GM18951 (cell line): Measurements from ENCODE around the gene ZNFX1.
"Not testable (repeated sequence)": the region's sequence is repeated elsewhere in the genome, so short reads cannot be mapped to it uniquely, and the experiment has no call there.

Source experiments
- POLR2A ChIP-seq: IDR thresholded peaks from 4 replicates; pipeline ENCODE4 v1.6.1; 2011; ENCODE audit warnings: mild to moderate bottlenecking; ENCODE audit not compliant: insufficient read length, insufficient read depth; ENCODE audit errors: extremely low read depth
- in situ Hi-C: fragments of 300-500 bp; cut with MboI; formaldehyde crosslinking; loops from one replicate; pipeline ENCODE4 v1.12.0; 2022; ENCODE audit warnings: low sequenced_read_pairs, mixed read lengths, inconsistent platforms; ENCODE audit not compliant: unreplicated experiment

ZNFX1 gene

GRCh38 chr20:49278036-49278817 is at the start of gene ZNFX1:
Gene ZNFX1 (minus strand): TSS chr20:49278057. CDS start chr20:49275839, 2,218 bp downstream.
- peak; percentile 100 for TF ChIP-seq POLR2A
- in situ Hi-C loops = no loop called here

- in situ Hi-C loops = loop anchor here (25.0 kb wide), 1 partner anchor 186 kb away; no protein-coding TSS in a partner anchor
- no peak for TF ChIP-seq POLR2A
Observed at GRCh38 chr20:49326026-49326425, 48.2 kb upstream of the ZNFX1 start.

GRCh38 chr20:49324306-49324705 is 46.4 kb upstream of the ZNFX1 start:
- in situ Hi-C loops = no loop called here
- no peak for TF ChIP-seq POLR2A

GRCh38 chr20:49323622-49324238 is 45.9 kb upstream of the ZNFX1 start:
- TF ChIP-seq POLR2A = no peak
- in situ Hi-C loops = no loop called here

GRCh38 chr20:49320460-49320859 is 42.6 kb upstream of the ZNFX1 start:
- in situ Hi-C loops = no loop called here
- TF ChIP-seq POLR2A = no peak

GRCh38 chr20:49319208-49319809 is 41.5 kb upstream of the ZNFX1 start:
- in situ Hi-C loops = no loop called here
- TF ChIP-seq POLR2A = no peak

GRCh38 chr20:49318430-49319207 is 40.8 kb upstream of the ZNFX1 start:
- no peak for TF ChIP-seq POLR2A
- in situ Hi-C loops = no loop called here

- TF ChIP-seq POLR2A = no peak
- in situ Hi-C loops = no loop called here
Observed at GRCh38 chr20:49318091-49318429, 40.2 kb upstream of the ZNFX1 start.

GRCh38 chr20:49316704-49317103 is 38.8 kb upstream of the ZNFX1 start:
- TF ChIP-seq POLR2A = no peak
- in situ Hi-C loops = no loop called here

GRCh38 chr20:49315580-49315979 is 37.7 kb upstream of the ZNFX1 start:
- in situ Hi-C loops = no loop called here
- TF ChIP-seq POLR2A = no peak

- in situ Hi-C loops = not testable (repeated sequence)
Observed at GRCh38 chr20:49314052-49314451, 36.2 kb upstream of the ZNFX1 start.

GRCh38 chr20:49313283-49313682 is 35.4 kb upstream of the ZNFX1 start:
- TF ChIP-seq POLR2A = no peak
- in situ Hi-C loops = no loop called here

GRCh38 chr20:49312661-49313060 is 34.8 kb upstream of the ZNFX1 start:
- in situ Hi-C loops = no loop called here
- no peak for TF ChIP-seq POLR2A
